Middle frontal gyrus (tissue), 1 donor: ENCODE results near the gene PPP6C.

Experiments
- DNase-seq: peaks from one replicate; pipeline ENCODE4 v3.0.0-alpha.2; 2015; ENCODE audit warnings: low spot score; ENCODE audit errors: extremely low spot score

The PPP6C gene

DNA sequence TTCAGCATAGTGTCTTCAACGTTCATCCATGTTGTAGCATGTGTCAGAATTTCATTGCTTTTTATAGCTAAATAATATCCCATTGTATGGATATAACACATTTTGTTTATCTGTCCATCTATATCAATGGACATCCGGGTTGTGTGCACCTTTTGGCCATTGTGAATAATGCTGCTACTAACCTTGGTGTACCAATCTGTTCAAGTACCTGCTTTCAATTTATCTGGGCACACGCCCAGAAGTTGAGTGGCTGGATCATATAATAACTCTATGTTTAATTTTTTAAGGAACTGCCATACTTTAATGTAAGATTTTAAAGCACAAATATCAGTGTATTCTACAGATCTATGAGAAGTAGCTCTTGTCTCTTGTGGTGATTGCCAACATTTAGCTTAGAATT is 89.8 kb downstream of the PPP6C start:
- no peak for DNase-seq
